AG09309 (cell line): ENCODE measurements around the gene SHISA4.

Experiments
- DNase-seq: peaks from one replicate; pipeline ENCODE4 v3.0.0-alpha.2; 2010; ENCODE audit warnings: low read depth
- H3K4me3 ChIP-seq: 2 replicates; pipeline ENCODE4 v1.5.1; 2011; ENCODE audit warnings: mild to moderate bottlenecking, low read depth, low read length, moderate library complexity; ENCODE audit not compliant: control insufficient read depth
- CTCF ChIP-seq: IDR thresholded peaks from 2 replicates; pipeline ENCODE4 v1.5.1; 2011; ENCODE audit warnings: mild to moderate bottlenecking, low read depth, low read length, inconsistent platforms; ENCODE audit not compliant: insufficient read depth, control insufficient read depth; ENCODE audit errors: missing control alignments

SHISA4 gene

GRCh38 chr1:201914456-201915235, 25.9 kb downstream of the SHISA4 start:
- no peak for TF ChIP-seq CTCF
- DNase-seq, result no peak
- H3K4me3 ChIP-seq, result no peak overlapping the region

GRCh38 chr1:201916649-201917249, 28.1 kb downstream of the SHISA4 start:
- H3K4me3 ChIP-seq, result no peak overlapping the region
- peak; percentile 53 for DNase-seq
- TF ChIP-seq CTCF, result no peak

GRCh38 chr1:201917362-201918033, 28.8 kb downstream of the SHISA4 start:
- peak; percentile 67 for DNase-seq
- no peak overlapping the region for H3K4me3 ChIP-seq
- TF ChIP-seq CTCF, result no peak

GRCh38 chr1:201918343-201918742, 29.6 kb downstream of the SHISA4 start:
- DNase-seq, result no peak
- H3K4me3 ChIP-seq, result no peak overlapping the region
- TF ChIP-seq CTCF, result no peak

- TF ChIP-seq CTCF, result no peak
- no peak for DNase-seq
- no peak overlapping the region for H3K4me3 ChIP-seq
Observed at GRCh38 chr1:201921952-201922558, 33.4 kb downstream of the SHISA4 start.

- no peak overlapping the region for H3K4me3 ChIP-seq
- no peak for TF ChIP-seq CTCF
- DNase-seq, result no peak
Observed at GRCh38 chr1:201925301-201925567, 36.5 kb downstream of the SHISA4 start.
